ENCODE results near the gene AFF4. TPM values are rescaled to one million over a fixed set of nuclear protein-coding genes. Genes with fewer than 3 reads are reported as not detected.

AFF4 gene
- total RNA-seq, 2 experiments from 2014 or later, result 13.6 to 14.2 TPM

- no peak for DNase-seq
- intact Hi-C loops (cut with micrococcal nuclease), result no loop called here
- Mint-ChIP-seq H3K4me1 (ENCODE audit: low read depth) (peaks cover 3% of the 10 kb centered on the region), H3K9me3 (no peaks in the 10 kb centered on the region), H3K36me3 (ENCODE audit: low read depth) (peaks cover 8% of the 10 kb centered on the region), H3K27me3 (ENCODE audit: low read depth) (no peaks in the 10 kb centered on the region), H3K4me3 (no peak overlapping the region), H3K27ac (no peak overlapping the region)
- CTCF ChIA-PET, result interaction anchor here (0.7 kb wide), 1 partner anchor 175 kb away, joined by 4 read pairs; no protein-coding TSS in a partner anchor
These were observed 61.7 kb downstream of the AFF4 start for GRCh38 chr5:132901730-132902129.

- no peaks in the 10 kb centered on the region for H3K9me3 Mint-ChIP-seq
- intact Hi-C loops (cut with micrococcal nuclease), result no loop called here
- DNase-seq, result no peak
- H3K4me3 Mint-ChIP-seq, result no peak overlapping the region
- no peaks in the 10 kb centered on the region for H3K27me3 Mint-ChIP-seq (ENCODE audit: low read depth)
- CTCF ChIA-PET, result interaction anchor here (0.6 kb wide), 2 partner anchors 14 to 49 kb away, joined by 3 to 5 read pairs; no protein-coding TSS in a partner anchor
- H3K4me1 Mint-ChIP-seq (ENCODE audit: low read depth), result peaks cover 6% of the 10 kb centered on the region
- H3K27ac Mint-ChIP-seq, result no peak overlapping the region
- H3K36me3 Mint-ChIP-seq (ENCODE audit: low read depth), result peaks cover 14% of the 10 kb centered on the region
These were observed 62.4 kb downstream of the AFF4 start for GRCh38 chr5:132901036-132901435.

DNA sequence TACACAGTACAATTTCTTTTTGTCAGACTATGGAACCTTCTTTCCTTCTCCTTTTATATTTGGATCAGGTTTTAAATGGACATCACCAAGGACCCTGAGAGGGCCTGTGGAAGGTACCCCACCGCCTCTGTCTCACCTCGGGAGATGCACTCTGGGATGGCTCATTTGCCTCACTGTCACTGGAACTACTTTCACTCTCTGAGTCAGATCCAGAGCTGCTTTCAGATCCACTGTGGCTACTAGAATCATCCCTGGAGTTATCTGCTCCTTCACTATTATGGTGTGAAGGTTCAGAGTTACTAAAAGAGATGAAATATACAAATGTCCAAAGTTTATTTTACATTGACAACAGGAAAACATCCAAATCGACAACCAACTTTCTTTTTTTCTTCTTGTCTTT is 65.3 kb downstream of the AFF4 start:
- Mint-ChIP-seq H3K36me3 (ENCODE audit: low read depth) (peaks cover 17% of the 10 kb centered on the region), H3K4me3 (no peak overlapping the region), H3K4me1 (ENCODE audit: low read depth) (peaks cover 6% of the 10 kb centered on the region), H3K27me3 (ENCODE audit: low read depth) (no peaks in the 10 kb centered on the region), H3K9me3 (no peaks in the 10 kb centered on the region), H3K27ac (no peak overlapping the region)
- intact Hi-C loops (cut with micrococcal nuclease), result no loop called here
- CTCF ChIA-PET, result interaction anchor here (0.7 kb wide), 1 partner anchor 286 kb away, joined by 3 read pairs; no protein-coding TSS in a partner anchor
- no peak for DNase-seq

GRCh38 chr5:132896685-132897084 is 66.7 kb downstream of the AFF4 start:
- Mint-ChIP-seq H3K27ac (no peak overlapping the region), H3K4me1 (ENCODE audit: low read depth) (peaks cover 6% of the 10 kb centered on the region), H3K9me3 (no peaks in the 10 kb centered on the region), H3K27me3 (ENCODE audit: low read depth) (no peaks in the 10 kb centered on the region), H3K4me3 (no peak overlapping the region), H3K36me3 (ENCODE audit: low read depth) (peaks cover 21% of the 10 kb centered on the region)
- no peak for DNase-seq
- CTCF ChIA-PET, result no interaction called here
- intact Hi-C loops (cut with micrococcal nuclease), result no loop called here

- H3K4me1 Mint-ChIP-seq (ENCODE audit: low read depth), result peaks cover 6% of the 10 kb centered on the region
- H3K27me3 Mint-ChIP-seq (ENCODE audit: low read depth), result no peaks in the 10 kb centered on the region
- H3K4me3 Mint-ChIP-seq, result no peak overlapping the region
- CTCF ChIA-PET, result interaction anchor here (0.6 to 1.0 kb wide), 2 partner anchors 13 to 65 kb away, joined by 3 to 4 read pairs; no protein-coding TSS in a partner anchor
- DNase-seq, result no peak
- no peaks in the 10 kb centered on the region for H3K9me3 Mint-ChIP-seq
- intact Hi-C loops (cut with micrococcal nuclease), result no loop called here
- H3K27ac Mint-ChIP-seq, result no peak overlapping the region
- peaks cover 21% of the 10 kb centered on the region for H3K36me3 Mint-ChIP-seq (ENCODE audit: low read depth)
These were observed 67.6 kb downstream of the AFF4 start for GRCh38 chr5:132895719-132896305.

- intact Hi-C loops (cut with micrococcal nuclease), result no loop called here
- H3K27me3 Mint-ChIP-seq (ENCODE audit: low read depth), result no peaks in the 10 kb centered on the region
- H3K4me1 Mint-ChIP-seq (ENCODE audit: low read depth), result no peaks in the 10 kb centered on the region
- no peak for DNase-seq
- CTCF ChIA-PET, result interaction anchor here (0.6 to 1.3 kb wide), 4 partner anchors 11 to 364 kb away, joined by 3 to 4 read pairs (median 3); no protein-coding TSS in a partner anchor
- peaks cover 16% of the 10 kb centered on the region for H3K36me3 Mint-ChIP-seq (ENCODE audit: low read depth)
- H3K9me3 Mint-ChIP-seq, result no peaks in the 10 kb centered on the region
- H3K27ac Mint-ChIP-seq, result no peak overlapping the region
- no peak overlapping the region for H3K4me3 Mint-ChIP-seq
These were observed 72.6 kb downstream of the AFF4 start for GRCh38 chr5:132890817-132891216.

DNA sequence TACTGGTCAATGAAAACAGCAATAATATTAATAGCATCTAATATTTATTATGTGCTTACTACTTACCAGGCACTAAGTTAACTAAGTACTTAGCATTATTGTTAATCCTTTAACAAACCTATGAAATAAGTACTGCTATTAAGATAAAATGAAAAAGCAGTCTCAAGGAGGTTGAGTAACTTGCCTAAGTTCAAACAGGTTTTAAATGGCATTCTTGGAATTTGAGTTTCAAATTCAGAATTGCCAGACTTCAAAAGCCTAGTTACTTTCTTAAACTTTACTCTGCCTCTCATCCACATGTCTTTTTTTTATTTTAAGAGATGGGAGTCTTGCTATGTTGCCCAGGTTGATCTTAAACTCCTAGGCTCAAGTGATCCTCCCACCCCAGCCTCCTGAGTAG is 73.9 kb downstream of the AFF4 start:
- peaks cover 16% of the 10 kb centered on the region for H3K36me3 Mint-ChIP-seq (ENCODE audit: low read depth)
- CTCF ChIA-PET, result no interaction called here
- peaks cover 2% of the 10 kb centered on the region for H3K4me1 Mint-ChIP-seq (ENCODE audit: low read depth)
- no peaks in the 10 kb centered on the region for H3K27me3 Mint-ChIP-seq (ENCODE audit: low read depth)
- no peak for DNase-seq
- no peak overlapping the region for H3K4me3 Mint-ChIP-seq
- no peak overlapping the region for H3K27ac Mint-ChIP-seq
- no peaks in the 10 kb centered on the region for H3K9me3 Mint-ChIP-seq
- intact Hi-C loops (cut with micrococcal nuclease), result no loop called here

DNA sequence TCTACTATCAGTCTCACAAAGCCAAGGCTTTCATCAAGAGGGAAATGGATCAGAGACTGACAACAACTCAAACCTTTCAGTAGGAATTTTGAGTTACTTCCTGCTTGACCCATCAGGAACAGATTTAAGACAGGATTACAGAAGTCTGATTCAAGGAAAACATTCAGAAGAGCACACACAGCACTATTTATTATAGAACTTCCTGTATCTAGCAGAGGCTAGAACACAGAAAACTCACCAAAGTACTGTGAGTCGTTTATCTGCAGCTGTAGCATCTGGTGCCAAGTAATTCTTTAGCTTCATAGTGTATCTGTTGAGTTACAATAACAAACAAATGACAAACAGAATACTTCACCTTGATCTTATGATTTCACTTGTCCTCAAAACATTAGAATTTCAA is 76.2 kb downstream of the AFF4 start:
- H3K27ac Mint-ChIP-seq, result no peak overlapping the region
- H3K27me3 Mint-ChIP-seq (ENCODE audit: low read depth), result no peaks in the 10 kb centered on the region
- peaks cover 11% of the 10 kb centered on the region for H3K36me3 Mint-ChIP-seq (ENCODE audit: low read depth)
- CTCF ChIA-PET, result interaction anchor here (1.0 kb wide), 1 partner anchor 67 kb away, joined by 3 read pairs; no protein-coding TSS in a partner anchor
- H3K9me3 Mint-ChIP-seq, result no peaks in the 10 kb centered on the region
- H3K4me1 Mint-ChIP-seq (ENCODE audit: low read depth), result peaks cover 2% of the 10 kb centered on the region
- no peak for DNase-seq
- intact Hi-C loops (cut with micrococcal nuclease), result no loop called here
- no peak overlapping the region for H3K4me3 Mint-ChIP-seq

DNA sequence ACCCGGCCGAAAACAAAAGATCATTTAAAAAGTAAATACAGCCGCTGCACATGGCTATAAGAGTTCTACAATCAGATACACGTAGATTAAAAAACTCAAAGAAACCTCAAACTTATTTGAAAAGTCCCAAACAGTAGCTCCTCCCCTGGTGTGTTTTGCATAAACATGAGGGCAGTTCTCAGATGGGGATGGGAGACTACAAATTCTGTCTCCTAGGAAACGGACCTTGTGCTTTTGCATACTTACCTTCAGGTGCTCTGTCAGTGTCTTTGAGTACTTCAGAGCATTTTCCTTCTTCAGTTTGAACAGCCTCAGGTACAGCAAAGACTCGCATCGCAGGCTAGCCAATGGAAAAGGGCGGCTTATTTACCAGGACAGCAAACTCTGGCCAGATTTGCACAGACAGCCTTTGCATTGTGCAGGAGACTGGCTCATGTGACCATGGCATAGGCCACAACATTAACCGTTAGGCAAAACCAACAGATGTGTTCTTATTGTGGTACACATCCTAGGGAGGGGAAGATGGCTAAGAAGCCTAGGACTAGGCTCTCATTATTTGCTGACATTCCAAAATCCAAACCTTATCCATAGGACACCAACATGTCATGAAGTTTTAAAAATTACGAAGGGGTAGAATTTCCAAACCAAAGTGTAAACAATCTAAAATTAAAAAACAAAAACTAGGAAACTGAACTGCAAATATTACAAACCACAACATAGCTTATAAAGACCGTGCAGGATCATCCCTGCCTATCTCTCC is 77.2 kb downstream of the AFF4 start:
- H3K36me3 Mint-ChIP-seq (ENCODE audit: low read depth), result peaks cover 11% of the 10 kb centered on the region
- no peak overlapping the region for H3K27ac Mint-ChIP-seq
- H3K9me3 Mint-ChIP-seq, result no peaks in the 10 kb centered on the region
- H3K4me1 Mint-ChIP-seq (ENCODE audit: low read depth), result peaks cover 2% of the 10 kb centered on the region
- no peak for DNase-seq
- intact Hi-C loops (cut with micrococcal nuclease), result no loop called here
- H3K27me3 Mint-ChIP-seq (ENCODE audit: low read depth), result no peaks in the 10 kb centered on the region
- no peak overlapping the region for H3K4me3 Mint-ChIP-seq
- CTCF ChIA-PET, result interaction anchor here (0.9 to 1.0 kb wide), 2 partner anchors 9 to 66 kb away, joined by 3 read pairs; no protein-coding TSS in a partner anchor

DNA sequence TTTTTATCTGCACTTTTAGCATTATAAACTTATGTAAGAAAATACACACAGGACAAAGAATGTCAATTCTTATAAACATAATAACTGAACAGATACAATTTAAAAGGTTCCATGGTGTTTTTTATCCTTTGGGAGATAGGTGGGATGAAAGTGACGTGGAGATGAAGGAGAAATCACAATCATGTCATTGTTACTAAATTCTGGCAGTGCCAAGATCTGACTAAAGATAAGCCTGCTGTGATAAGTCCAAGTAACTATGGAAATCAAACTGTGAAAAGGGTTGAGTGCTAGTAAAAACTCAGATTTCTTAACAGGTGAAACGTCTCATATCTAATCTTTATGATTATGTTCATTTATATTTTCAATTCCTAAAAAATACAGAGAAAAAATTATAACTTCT is 78.9 kb downstream of the AFF4 start:
- DNase-seq, result no peak
- H3K27ac Mint-ChIP-seq, result peak overlapping the region; percentile 41
- H3K4me1 Mint-ChIP-seq (ENCODE audit: low read depth), result peaks cover 2% of the 10 kb centered on the region
- no peak overlapping the region for H3K4me3 Mint-ChIP-seq
- no peaks in the 10 kb centered on the region for H3K27me3 Mint-ChIP-seq (ENCODE audit: low read depth)
- intact Hi-C loops (cut with micrococcal nuclease), result no loop called here
- CTCF ChIA-PET, result interaction anchor here (0.6 to 2.7 kb wide), 4 partner anchors 39 to 498 kb away, joined by 3 to 12 read pairs (median 4); no protein-coding TSS in a partner anchor
- H3K9me3 Mint-ChIP-seq, result no peaks in the 10 kb centered on the region
- peaks cover 11% of the 10 kb centered on the region for H3K36me3 Mint-ChIP-seq (ENCODE audit: low read depth)

GRCh38 chr5:132883261-132883834 is 80.1 kb downstream of the AFF4 start:
- peaks cover 2% of the 10 kb centered on the region for H3K4me1 Mint-ChIP-seq (ENCODE audit: low read depth)
- no peaks in the 10 kb centered on the region for H3K9me3 Mint-ChIP-seq
- H3K36me3 Mint-ChIP-seq (ENCODE audit: low read depth), result peaks cover 13% of the 10 kb centered on the region
- no peak overlapping the region for H3K27ac Mint-ChIP-seq
- H3K4me3 Mint-ChIP-seq, result no peak overlapping the region
- no peaks in the 10 kb centered on the region for H3K27me3 Mint-ChIP-seq (ENCODE audit: low read depth)
- CTCF ChIA-PET, result interaction anchor here (0.6 to 2.7 kb wide), 15 partner anchors 9 to 357 kb away, joined by 3 to 12 read pairs (median 4); partner anchors contain the start of gene SHROOM1
- intact Hi-C loops (cut with micrococcal nuclease), result loop anchor here (1.0 kb wide), 1 partner anchor 53 kb away; the partner anchor contains the start of gene SHROOM1
- peak; percentile 39 for DNase-seq

DNA sequence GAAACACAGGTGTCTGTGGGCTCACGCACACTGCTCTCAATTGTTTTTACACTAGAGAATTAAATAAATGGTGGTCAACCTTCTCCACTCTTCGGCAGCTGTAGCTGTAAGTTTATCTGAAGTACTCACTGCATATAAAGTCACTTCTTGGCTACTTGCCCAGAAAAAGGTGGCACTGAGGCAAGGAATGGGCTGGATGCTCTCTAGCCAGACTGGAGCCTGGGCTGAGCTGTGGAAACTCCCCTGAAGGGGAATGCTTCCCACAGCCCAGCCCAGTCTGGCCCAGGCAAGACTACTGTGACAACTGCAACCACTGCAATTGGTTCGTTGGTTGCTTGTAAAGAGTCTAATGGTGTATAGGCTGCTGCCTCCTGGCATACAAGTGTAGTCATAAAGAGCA is 85.5 kb downstream of the AFF4 start:
- Mint-ChIP-seq H3K4me3 (no peak overlapping the region), H3K4me1 (ENCODE audit: low read depth) (no peaks in the 10 kb centered on the region), H3K36me3 (ENCODE audit: low read depth) (peaks cover 2% of the 10 kb centered on the region), H3K27me3 (ENCODE audit: low read depth) (no peaks in the 10 kb centered on the region), H3K9me3 (no peaks in the 10 kb centered on the region), H3K27ac (no peak overlapping the region)
- CTCF ChIA-PET, result no interaction called here
- no peak for DNase-seq
- intact Hi-C loops (cut with micrococcal nuclease), result no loop called here

All from activated naive CD4-positive, alpha-beta T cell treated with anti-CD3 and anti-CD28 coated beads for 36 hours (primary cell).